Peyer's patch (tissue), 4 donors: ENCODE data around the gene FAM149A.

Experiments
- CTCF ChIP-seq, 6 experiments: fragments of 450-650 bp in 4 of 6; fragments of 200-600 bp in 2 of 6; sonication (generic) in 1 of 6; IDR thresholded peaks; one replicate each; pipeline ENCODE4 v1.5.1; 2017 to 2019; ENCODE audit warnings: antibody characterized with exemption in 6 of 6, mild to moderate bottlenecking in 3 of 6, moderate library complexity in 1 of 6
- POLR2A ChIP-seq, 2 donors: fragments of 450-650 bp; IDR thresholded peaks; one replicate each; pipeline ENCODE4 v1.5.1; 2017; ENCODE audit warnings: antibody characterized with exemption in 2 of 2, mild to moderate bottlenecking in 2 of 2, moderate library complexity in 2 of 2

- TF ChIP-seq CTCF (IDR thresholded peaks at IDR 0.05) (no peak), POLR2A (IDR thresholded peaks at IDR 0.05) (no peak)
Measured at GRCh38 chr4:186172546-186172945, 68.0 kb downstream of the FAM149A start.
